ENCODE measurements around the gene DENND1A.

- TF ChIP-seq EZH2 (IDR thresholded peaks at IDR 0.05; ENCODE audit: low read length, unreplicated experiment) (no peak), CTCF (conservative IDR thresholded peaks at IDR 0.05; ENCODE audit: low read depth, low read length) (no peak), EZH2phosphoT487 (IDR thresholded peaks at IDR 0.05; ENCODE audit: borderline replicate concordance, low read length) (no peak)
Measured at GRCh38 chr9:123369296-123369695, 560.6 kb downstream of the DENND1A start.

Data from PC-3 (cell line).